HepG2 (cell line): ENCODE data around the gene TRIM28. TPM values are rescaled to one million over a fixed set of nuclear protein-coding genes. Genes with fewer than 3 reads are reported as not detected.

ENCODE experiments used
- FOXO1 ChIP-seq: sonication (generic); formaldehyde crosslinking; IDR thresholded peaks from 2 replicates; pipeline ENCODE4 v1.4.0; 2020; ENCODE audit warnings: missing genetic modification reagents
- KLF16 ChIP-seq, 2 experiments: sonication (generic) in 1 of 2; formaldehyde crosslinking in 1 of 2; IDR thresholded peaks; 2 replicates each; pipeline versions ENCODE4 v1.6.1 to v1.8.0; 2016 to 2023; ENCODE audit warnings: missing genetic modification reagents in 2 of 2, missing compliant biosample characterization in 1 of 2
- NFATC3 ChIP-seq: sonication (generic); formaldehyde crosslinking; IDR thresholded peaks from 2 replicates; pipeline ENCODE4 v1.5.1; 2020; ENCODE audit warnings: mild to moderate bottlenecking, missing genetic modification reagents
- NFE2L1 ChIP-seq: sonication (generic); formaldehyde crosslinking; IDR thresholded peaks from 2 replicates; pipeline ENCODE4 v1.4.0; 2020; ENCODE audit warnings: missing genetic modification reagents, mild to moderate bottlenecking, borderline replicate concordance
- POGZ ChIP-seq: sonication (generic); formaldehyde crosslinking; IDR thresholded peaks from 2 replicates; pipeline ENCODE4 v1.4.0; 2020; ENCODE audit warnings: mild to moderate bottlenecking, missing genetic modification reagents
- RFX5 ChIP-seq: IDR thresholded peaks from 2 replicates; pipeline ENCODE4 v1.6.1; 2011; ENCODE audit warnings: low read depth, low read length, improper control_type of control experiment
- TCF7L2 ChIP-seq: IDR thresholded peaks from 2 replicates; pipeline ENCODE4 v1.6.1; 2011; ENCODE audit warnings: mild to moderate bottlenecking, low read depth, low read length, moderate library complexity
- ZNF790 ChIP-seq: sonication (generic); formaldehyde crosslinking; IDR thresholded peaks from 2 replicates; pipeline ENCODE4 v1.8.0; 2022; ENCODE audit warnings: missing genetic modification reagents, mild to moderate bottlenecking, borderline replicate concordance
- ZNF878 ChIP-seq: sonication (generic); formaldehyde crosslinking; IDR thresholded peaks from 2 replicates; pipeline ENCODE4 v1.8.1; 2023; ENCODE audit warnings: mild to moderate bottlenecking, missing genetic modification reagents, moderate library complexity
- polyA plus RNA-seq, 8 experiments: library from polyadenylated mRNA; depleted of rRNA in 3 of 8; stranded (reverse) in 7 of 8; unstranded in 1 of 8; fragments of >200 nt; fragmentation: Illumina TruSeq in 4 of 8; extraction: Trizol in 4 of 8; gene quantifications; 2 replicates each; pipeline versions ENCODE4 v1.2.1 to v1.2.3, GENCODE V29; 2011 to 2016; ENCODE audit warnings: low read depth in 4 of 8, missing spikeins in 1 of 8, mixed read lengths in 1 of 8; ENCODE audit not compliant: insufficient read depth in 1 of 8
- total RNA-seq, 5 experiments: library from RNA; depleted of rRNA; stranded (reverse); fragments of >200 nt; fragmentation: Illumina TruSeq; extraction: Trizol; gene quantifications; 2 replicates each; pipeline ENCODE4 v1.2.3, GENCODE V29; 2016; ENCODE audit warnings: low read depth in 1 of 5
- TF ChIP-seq, protein P1 (sequence below): sonication (generic); formaldehyde crosslinking; IDR thresholded peaks from 2 replicates; pipeline ENCODE4 v1.5.0; 2020; ENCODE audit warnings: mild to moderate bottlenecking, missing genetic modification reagents, borderline replicate concordance
- TF ChIP-seq, protein P2 (sequence below): sonication (generic); formaldehyde crosslinking; IDR thresholded peaks from 2 replicates; pipeline ENCODE4 v1.5.1; 2020; ENCODE audit warnings: mild to moderate bottlenecking, missing genetic modification reagents
- TF ChIP-seq, protein P3 (sequence below): fragments of 450-650 bp; IDR thresholded peaks from 2 replicates; pipeline ENCODE4 v1.6.1; 2016
- TF ChIP-seq, protein P4 (sequence below): sonication (generic); formaldehyde crosslinking; IDR thresholded peaks from 2 replicates; pipeline ENCODE4 v1.9.0; 2021; ENCODE audit warnings: missing genetic modification reagents, borderline replicate concordance
- TF ChIP-seq, protein P5 (sequence below): sonication (generic); formaldehyde crosslinking; IDR thresholded peaks from 2 replicates; pipeline ENCODE4 v1.5.1; 2020; ENCODE audit warnings: mild to moderate bottlenecking, missing genetic modification reagents, borderline replicate concordance

The TRIM28 gene
- total and polyA plus RNA-seq, 2 of the 13 experiments (the other 11 are each of a cell fraction or from before 2014, with no cell fraction given), result 361 to 439 TPM

DNA sequence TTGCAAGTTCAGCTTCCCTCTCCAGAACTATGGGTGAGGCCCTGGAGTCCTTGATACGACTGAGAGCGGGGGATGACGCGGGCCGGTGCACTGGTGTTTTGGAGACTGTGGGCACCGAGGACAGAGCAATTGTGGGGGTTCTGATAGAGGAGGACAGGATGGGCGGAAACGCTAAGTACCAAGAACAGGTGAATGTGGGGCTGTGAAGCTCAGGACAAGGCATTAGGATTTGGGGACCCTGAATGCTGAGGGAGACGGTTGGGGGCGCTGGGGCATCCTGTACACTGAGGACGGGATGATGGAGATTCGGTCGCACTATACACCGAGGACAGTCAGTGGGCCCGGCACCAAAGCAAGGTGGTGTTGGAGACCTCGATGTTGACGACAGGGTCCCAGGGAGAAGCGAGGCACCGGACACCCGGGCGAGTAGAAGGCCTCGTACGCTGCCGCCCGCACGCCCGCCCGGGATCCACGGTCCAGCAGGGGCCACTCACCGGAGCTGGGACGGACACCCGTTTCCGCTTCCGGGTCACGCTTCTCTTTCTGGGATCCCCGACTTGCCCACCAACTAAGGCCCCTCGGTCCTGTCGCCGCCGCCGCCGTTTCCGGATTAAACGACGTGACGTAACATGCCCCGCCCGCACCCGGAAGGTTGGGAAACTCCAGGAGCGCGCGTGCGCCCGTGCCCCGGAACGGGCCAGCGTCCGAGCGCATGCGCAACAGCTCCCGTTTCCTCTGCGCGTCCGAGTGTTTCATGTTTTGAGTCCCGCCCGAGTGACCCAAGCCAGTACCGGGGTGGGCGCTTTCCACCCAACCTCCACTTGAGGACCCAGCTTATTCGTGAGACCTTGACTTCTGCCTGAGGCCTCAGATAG lies 10.9 kb downstream of the TRIM28 start, which contains the start of gene CHMP2A (continued):
- TF ChIP-seq, protein P1, sequence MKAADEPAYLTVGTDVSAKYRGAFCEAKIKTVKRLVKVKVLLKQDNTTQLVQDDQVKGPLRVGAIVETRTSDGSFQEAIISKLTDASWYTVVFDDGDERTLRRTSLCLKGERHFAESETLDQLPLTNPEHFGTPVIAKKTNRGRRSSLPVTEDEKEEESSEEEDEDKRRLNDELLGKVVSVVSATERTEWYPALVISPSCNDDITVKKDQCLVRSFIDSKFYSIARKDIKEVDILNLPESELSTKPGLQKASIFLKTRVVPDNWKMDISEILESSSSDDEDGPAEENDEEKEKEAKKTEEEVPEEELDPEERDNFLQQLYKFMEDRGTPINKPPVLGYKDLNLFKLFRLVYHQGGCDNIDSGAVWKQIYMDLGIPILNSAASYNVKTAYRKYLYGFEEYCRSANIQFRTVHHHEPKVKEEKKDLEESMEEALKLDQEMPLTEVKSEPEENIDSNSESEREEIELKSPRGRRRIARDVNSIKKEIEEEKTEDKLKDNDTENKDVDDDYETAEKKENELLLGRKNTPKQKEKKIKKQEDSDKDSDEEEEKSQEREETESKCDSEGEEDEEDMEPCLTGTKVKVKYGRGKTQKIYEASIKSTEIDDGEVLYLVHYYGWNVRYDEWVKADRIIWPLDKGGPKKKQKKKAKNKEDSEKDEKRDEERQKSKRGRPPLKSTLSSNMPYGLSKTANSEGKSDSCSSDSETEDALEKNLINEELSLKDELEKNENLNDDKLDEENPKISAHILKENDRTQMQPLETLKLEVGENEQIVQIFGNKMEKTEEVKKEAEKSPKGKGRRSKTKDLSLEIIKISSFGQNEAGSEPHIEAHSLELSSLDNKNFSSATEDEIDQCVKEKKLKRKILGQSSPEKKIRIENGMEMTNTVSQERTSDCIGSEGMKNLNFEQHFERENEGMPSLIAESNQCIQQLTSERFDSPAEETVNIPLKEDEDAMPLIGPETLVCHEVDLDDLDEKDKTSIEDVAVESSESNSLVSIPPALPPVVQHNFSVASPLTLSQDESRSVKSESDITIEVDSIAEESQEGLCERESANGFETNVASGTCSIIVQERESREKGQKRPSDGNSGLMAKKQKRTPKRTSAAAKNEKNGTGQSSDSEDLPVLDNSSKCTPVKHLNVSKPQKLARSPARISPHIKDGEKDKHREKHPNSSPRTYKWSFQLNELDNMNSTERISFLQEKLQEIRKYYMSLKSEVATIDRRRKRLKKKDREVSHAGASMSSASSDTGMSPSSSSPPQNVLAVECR (CRISPR knock-in tag), result peak; percentile 77; the same call in 1 of the 2 replicates
- TF ChIP-seq TCF7L2 (no peak), POGZ (CRISPR knock-in tag) (no peak), NFE2L1 (CRISPR knock-in tag) (0 out of 2 replicates have a peak, but pooled peaks have one; percentile 15), ZNF878 (CRISPR knock-in tag) (no peak), ZNF790 (CRISPR knock-in tag) (no peak), KLF16 (CRISPR knock-in tag; IDR thresholded peaks at IDR 0.05) (no peak; a peak in 1 of 4 replicates), FOXO1 (CRISPR knock-in tag) (no peak), RFX5 (no peak), NFATC3 (CRISPR knock-in tag) (no peak)
- TF ChIP-seq, protein P2, sequence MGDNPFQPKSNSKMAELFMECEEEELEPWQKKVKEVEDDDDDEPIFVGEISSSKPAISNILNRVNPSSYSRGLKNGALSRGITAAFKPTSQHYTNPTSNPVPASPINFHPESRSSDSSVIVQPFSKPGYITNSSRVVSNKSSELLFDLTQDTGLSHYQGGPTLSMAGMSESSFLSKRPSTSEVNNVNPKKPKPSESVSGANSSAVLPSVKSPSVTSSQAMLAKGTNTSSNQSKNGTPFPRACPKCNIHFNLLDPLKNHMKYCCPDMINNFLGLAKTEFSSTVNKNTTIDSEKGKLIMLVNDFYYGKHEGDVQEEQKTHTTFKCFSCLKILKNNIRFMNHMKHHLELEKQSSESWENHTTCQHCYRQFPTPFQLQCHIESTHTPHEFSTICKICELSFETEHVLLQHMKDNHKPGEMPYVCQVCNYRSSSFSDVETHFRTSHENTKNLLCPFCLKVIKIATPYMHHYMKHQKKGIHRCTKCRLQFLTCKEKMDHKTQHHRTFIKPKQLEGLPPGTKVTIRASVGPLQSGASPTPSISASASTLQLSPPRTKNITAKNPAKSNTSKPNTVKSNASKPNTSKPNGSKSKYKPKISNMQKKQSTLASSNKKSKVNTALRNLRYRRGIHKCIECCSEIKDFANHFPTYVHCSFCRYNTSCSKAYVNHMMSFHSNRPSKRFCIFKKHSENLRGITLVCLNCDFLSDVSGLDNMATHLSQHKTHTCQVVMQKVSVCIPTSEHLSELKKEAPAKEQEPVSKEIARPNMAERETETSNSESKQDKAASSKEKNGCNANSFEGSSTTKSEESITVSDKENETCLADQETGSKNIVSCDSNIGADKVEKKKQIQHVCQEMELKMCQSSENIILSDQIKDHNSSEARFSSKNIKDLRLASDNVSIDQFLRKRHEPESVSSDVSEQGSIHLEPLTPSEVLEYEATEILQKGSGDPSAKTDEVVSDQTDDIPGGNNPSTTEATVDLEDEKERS (CRISPR knock-in tag), result no peak
- TF ChIP-seq, protein P3, sequence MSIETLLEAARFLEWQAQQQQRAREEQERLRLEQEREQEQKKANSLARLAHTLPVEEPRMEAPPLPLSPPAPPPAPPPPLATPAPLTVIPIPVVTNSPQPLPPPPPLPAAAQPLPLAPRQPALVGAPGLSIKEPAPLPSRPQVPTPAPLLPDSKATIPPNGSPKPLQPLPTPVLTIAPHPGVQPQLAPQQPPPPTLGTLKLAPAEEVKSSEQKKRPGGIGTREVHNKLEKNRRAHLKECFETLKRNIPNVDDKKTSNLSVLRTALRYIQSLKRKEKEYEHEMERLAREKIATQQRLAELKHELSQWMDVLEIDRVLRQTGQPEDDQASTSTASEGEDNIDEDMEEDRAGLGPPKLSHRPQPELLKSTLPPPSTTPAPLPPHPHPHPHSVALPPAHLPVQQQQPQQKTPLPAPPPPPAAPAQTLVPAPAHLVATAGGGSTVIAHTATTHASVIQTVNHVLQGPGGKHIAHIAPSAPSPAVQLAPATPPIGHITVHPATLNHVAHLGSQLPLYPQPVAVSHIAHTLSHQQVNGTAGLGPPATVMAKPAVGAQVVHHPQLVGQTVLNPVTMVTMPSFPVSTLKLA, result peak; percentile 29; the same call in 1 of the 2 replicates
- TF ChIP-seq, protein P4, sequence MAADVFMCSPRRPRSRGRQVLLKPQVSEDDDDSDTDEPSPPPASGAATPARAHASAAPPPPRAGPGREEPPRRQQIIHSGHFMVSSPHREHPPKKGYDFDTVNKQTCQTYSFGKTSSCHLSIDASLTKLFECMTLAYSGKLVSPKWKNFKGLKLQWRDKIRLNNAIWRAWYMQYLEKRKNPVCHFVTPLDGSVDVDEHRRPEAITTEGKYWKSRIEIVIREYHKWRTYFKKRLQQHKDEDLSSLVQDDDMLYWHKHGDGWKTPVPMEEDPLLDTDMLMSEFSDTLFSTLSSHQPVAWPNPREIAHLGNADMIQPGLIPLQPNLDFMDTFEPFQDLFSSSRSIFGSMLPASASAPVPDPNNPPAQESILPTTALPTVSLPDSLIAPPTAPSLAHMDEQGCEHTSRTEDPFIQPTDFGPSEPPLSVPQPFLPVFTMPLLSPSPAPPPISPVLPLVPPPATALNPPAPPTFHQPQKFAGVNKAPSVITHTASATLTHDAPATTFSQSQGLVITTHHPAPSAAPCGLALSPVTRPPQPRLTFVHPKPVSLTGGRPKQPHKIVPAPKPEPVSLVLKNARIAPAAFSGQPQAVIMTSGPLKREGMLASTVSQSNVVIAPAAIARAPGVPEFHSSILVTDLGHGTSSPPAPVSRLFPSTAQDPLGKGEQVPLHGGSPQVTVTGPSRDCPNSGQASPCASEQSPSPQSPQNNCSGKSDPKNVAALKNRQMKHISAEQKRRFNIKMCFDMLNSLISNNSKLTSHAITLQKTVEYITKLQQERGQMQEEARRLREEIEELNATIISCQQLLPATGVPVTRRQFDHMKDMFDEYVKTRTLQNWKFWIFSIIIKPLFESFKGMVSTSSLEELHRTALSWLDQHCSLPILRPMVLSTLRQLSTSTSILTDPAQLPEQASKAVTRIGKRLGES (CRISPR knock-in tag), result no peak
- TF ChIP-seq, protein P5, sequence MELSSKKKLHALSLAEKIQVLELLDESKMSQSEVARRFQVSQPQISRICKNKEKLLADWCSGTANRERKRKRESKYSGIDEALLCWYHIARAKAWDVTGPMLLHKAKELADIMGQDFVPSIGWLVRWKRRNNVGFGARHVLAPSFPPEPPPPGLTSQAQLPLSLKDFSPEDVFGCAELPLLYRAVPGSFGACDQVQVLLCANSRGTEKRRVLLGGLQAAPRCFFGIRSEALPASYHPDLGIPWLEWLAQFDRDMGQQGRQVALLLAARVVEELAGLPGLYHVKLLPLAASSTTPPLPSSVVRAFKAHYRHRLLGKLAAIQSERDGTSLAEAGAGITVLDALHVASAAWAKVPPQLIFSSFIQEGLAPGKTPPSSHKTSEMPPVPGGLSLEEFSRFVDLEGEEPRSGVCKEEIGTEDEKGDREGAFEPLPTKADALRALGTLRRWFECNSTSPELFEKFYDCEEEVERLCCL (CRISPR knock-in tag), result no peak
